A204.1 (cell line): ENCODE data around the gene CAD.
"Not testable (repeated sequence)": the region's sequence is repeated elsewhere in the genome, so short reads cannot be mapped to it uniquely, and the experiment has no call there.

Experiments used
- FAIRE-seq: peaks from 2 replicates; lab custom pipeline; 2012; peaks lifted over from hg19 to GRCh38; lab: Jason Lieb, UNC

CAD gene

DNA sequence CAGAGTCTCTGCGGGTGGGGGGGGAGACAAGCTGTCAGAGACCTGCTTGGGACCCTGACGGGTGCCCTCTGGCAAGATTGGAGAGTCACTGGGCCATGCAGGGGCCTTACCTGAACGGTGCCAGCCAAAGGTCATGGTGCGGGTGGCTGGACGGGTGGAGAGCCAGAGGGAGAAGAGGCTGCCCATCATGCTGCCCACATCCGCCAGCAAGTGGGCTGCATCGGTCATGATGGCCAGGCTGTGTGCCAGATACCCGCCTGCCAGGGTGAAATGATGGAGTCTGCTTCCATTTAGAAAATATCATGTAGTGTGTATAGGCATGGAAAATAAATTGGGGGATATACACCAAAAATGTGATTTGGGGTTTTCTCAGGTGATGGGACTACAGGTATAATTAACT is 40.9 kb downstream of the CAD start:
- no peak for FAIRE-seq

DNA sequence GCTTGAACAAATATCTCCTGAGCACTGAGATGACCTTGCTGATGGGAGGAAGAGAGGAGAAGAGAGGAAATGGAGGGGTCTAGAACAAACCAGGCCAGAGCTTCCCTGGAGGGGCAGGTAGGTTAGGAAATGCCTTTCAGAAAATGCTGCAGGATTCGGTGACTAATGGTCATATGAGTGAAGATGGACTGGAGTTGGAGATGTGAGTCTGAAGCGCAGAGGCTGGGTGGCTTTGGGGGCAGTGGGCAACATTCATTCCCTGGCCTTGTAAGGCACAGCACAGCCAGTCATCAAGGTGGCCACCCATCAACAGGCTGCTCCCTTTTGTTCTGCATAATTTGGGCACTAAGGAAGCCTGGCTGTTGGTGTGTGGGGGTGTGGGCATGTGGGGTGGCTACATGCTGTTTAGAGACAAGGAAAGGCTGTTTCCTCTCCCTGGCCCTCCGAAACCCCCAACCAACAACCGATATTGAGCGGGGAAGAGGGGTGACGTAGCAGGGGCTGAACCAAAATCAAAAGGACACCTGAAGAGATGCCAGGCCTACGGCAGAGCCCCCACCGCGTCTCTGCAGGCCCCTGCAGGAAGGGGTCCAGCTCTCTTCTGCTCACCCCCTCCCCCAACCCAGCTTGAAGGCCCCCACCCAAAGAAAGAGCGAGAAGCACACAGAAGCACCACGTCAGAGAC is 44.2 kb downstream of the CAD start:
- FAIRE-seq: no peak

DNA sequence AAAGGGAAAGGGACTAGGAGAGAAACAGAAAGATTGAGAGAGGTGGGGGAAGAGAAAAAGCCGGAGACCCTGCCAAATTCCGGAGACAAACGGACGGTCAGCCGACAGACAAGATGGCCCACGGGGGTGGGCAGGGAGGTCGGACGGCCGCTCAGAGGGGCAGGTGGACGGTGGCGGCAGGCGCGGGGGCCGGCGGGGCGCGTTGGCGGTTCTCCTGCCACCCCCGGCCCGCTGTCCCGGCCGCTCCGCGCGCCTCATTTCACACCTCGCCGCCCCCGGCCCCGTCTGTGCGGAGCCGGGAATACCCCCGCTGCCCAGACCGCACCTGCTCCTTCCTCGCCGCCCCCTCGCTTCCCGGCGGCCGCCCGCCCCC is 44.7 kb downstream of the CAD start:
- FAIRE-seq: no peak

- no peak for FAIRE-seq
Measured at GRCh38 chr2:27262379-27263286, 45.5 kb downstream of the CAD start, which contains the start of gene SLC30A3. Gene SLC30A3, minus strand, starts transcription at chr2:27263047. Its CDS starts 141 bp downstream, at chr2:27262906.

- FAIRE-seq: no peak
Measured at GRCh38 chr2:27263287-27264252, 46.4 kb downstream of the CAD start.

- no peak for FAIRE-seq
Measured at GRCh38 chr2:27264253-27264752, 47.1 kb downstream of the CAD start.

DNA sequence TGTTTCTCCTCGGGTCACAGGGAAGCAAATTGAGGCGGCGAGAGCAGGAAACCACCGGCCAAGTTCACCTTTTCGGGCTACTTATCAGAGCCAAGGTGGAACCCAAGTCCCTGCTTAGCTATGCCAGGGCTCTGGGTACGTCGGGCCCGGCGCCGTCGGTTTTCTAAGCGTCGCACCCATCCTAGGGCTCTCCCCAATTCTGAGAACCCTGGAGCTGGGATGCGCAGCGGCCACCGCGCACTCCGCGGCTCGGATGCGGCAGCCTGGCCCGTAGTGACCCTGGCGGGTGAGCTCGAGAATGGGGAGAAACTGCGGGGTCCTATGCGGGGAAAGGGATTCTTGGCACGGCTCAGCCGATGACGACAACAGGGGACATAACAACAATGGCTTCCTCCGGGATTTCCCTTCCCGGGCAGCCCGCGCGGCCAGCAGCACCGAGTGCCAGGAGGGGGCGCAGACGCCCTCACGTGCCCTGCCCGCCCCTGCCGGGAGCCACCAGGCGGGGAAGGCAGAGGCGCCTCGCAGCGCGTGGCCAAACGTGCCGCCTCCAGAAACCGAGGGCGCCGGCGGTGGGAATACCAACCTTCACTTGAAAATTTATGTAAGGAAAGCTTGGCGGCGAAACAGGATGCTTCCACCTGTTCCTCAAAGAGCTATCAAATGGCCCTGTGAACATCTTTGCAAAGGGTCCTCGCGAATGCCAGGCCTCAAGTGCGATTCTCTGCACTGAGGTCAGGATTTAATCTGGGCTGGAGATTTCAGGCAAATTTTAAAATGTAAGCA is 47.8 kb downstream of the CAD start:
- FAIRE-seq: no peak

DNA sequence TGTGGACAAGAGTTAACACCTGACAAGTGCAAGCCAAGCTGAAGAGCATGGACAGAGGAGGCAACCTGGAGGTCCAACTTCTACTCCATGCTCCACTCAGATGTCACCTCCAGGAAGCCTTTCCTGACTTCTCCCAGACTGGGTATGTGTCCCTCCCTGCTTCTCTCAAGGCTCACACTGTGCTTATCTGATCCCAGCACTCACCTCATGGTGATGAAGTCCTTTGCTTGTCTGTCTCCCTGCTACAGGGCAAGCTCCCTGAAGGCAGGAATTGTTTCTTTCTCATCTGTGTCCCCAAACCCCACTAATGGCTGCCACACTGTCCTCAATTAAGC is 48.3 kb downstream of the CAD start:
- FAIRE-seq: no peak

- FAIRE-seq: not testable (repeated sequence)
Measured at GRCh38 chr2:27268296-27268695, 51.1 kb downstream of the CAD start.

DNA sequence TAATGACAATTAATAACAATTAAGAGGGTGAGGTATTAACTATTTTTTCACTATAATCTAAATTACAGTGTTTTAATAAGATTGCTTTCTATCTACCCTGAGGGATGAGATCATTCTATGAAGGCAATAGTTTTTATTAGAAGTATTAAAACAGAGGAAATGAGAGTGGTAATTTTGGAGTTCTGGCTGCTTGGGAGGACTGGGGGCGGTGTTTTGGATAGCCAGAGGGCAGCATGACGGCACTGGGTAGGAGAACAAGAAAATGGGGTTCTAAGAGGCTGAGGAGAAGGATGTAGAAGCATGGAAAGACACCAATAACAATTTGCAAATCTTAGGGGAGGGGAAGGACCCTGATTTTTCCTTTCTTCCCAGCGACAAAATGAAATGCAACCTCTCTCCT is 53.0 kb downstream of the CAD start:
- FAIRE-seq: no peak

GRCh38 chr2:27270670-27271069 is 53.5 kb downstream of the CAD start:
- no peak for FAIRE-seq

- no peak for FAIRE-seq
Measured at GRCh38 chr2:27271631-27272340, 54.6 kb downstream of the CAD start.

- FAIRE-seq: not testable (repeated sequence)
Measured at GRCh38 chr2:27272537-27273522, 55.7 kb downstream of the CAD start.

DNA sequence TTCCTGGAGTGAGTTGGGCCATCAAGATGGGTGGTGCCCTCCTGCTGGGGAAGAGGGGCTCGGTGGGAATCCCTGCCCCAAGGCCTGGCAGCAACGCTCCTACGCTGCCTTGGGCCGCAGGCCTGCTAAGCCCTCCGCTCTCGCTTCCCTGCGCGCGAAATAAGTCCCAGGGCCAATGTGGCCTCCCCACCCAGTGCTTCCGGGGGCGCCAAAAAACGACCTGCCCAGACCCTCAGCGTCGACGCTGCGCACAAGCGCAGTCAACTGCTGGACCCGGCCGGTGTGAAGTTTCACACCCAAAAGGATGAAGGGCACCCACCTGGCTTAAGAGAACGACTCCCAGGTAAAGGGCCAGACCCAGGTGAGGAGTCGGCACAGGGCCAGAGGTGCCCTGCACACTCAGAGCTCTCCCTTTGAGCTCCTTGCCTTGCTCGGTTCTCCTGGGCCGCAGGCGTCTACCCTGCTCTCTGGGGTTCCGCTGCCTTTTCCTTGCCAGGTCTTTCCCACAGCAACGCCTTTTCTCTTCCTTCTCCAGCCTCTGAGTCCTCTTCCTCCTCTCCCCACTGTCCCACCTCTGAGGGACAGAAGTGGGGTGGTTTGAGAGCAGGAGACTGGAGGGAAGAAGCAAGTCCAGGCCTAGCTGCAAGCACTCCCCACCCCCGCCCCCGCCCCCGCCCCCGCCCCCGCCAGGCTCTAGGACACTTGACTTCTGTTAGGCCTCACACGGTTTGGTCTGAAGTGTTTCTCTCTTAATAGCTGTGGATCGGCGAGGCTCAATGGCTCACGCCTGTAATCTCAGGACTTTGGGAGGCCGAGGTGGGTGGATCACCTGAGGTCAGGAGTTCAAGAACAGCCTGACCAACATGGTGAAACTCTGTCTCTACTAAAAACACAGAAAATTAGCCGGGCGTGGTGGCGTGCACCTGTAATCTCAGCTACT is 58.3 kb downstream of the CAD start, which contains the start of gene DNAJC5G:
TSS of gene DNAJC5G (plus strand) at position 223 of the 940 bp plus-strand sequence. CDS start 1,296 bp downstream, outside the sequence.
- FAIRE-seq: no peak

GRCh38 chr2:27278010-27278409 is 60.8 kb downstream of the CAD start:
- FAIRE-seq: no peak

- FAIRE-seq: no peak
Measured at GRCh38 chr2:27280826-27281225, 63.7 kb downstream of the CAD start.

- no peak for FAIRE-seq
Measured at GRCh38 chr2:27281442-27281841, 64.3 kb downstream of the CAD start.

GRCh38 chr2:27281855-27282559 is 64.8 kb downstream of the CAD start, which contains the start of gene TRIM54:
Gene TRIM54, plus strand, starts transcription at chr2:27282429. Its CDS starts 303 bp downstream, at chr2:27282732.
- FAIRE-seq: no peak
